H1 (cell line): ENCODE results near the gene F10. TPM values are rescaled to one million over a fixed set of nuclear protein-coding genes. Genes with fewer than 3 reads are reported as not detected.

Experiments
- CTCF ChIA-PET: fragments of 300-600 bp; sonication (Branson Sonifier 250); formaldehyde crosslinking; loops from one replicate; lab custom pipeline; 2021; ENCODE audit not compliant: partially characterized antibody; lab: Charles Lee
- POLR2A ChIA-PET: fragments of 300-600 bp; sonication (Branson Sonifier 250); formaldehyde crosslinking; loops from one replicate; lab custom pipeline; 2021; ENCODE audit warnings: inconsistent platforms; ENCODE audit not compliant: partially characterized antibody; lab: Charles Lee
- DNase-seq, 2 experiments: peaks; one replicate each; pipeline versions ENCODE4 v3.0.0 to v3.0.0-alpha.2; 2010 to 2022; ENCODE audit warnings: low spot score in 2 of 2, low read depth in 1 of 2, mixed read lengths in 1 of 2
- FAIRE-seq: peaks from 2 replicates; lab custom pipeline; 2011; peaks lifted over from hg19 to GRCh38; lab: Jason Lieb, UNC
- H2AFZ ChIP-seq: 2 replicates; pipeline ENCODE4 v1.8.1; 2012; ENCODE audit warnings: low read length, inconsistent platforms
- H2AK5ac ChIP-seq: 2 replicates; pipeline ENCODE4 v1.6.1; 2013; ENCODE audit warnings: low read depth, low read length
- H2BK120ac ChIP-seq: replicated peaks from 2 replicates; pipeline ENCODE3; 2013; ENCODE audit warnings: low read depth, low read length, inconsistent platforms
- H2BK12ac ChIP-seq: 2 replicates; pipeline ENCODE4 v1.6.1; 2013; ENCODE audit warnings: low read depth, low read length
- H2BK15ac ChIP-seq: 2 replicates; pipeline ENCODE4 v1.6.1; 2013; ENCODE audit warnings: low read length
- H2BK20ac ChIP-seq: 2 replicates; pipeline ENCODE4 v1.6.1; 2013; ENCODE audit warnings: low read length
- H2BK5ac ChIP-seq: 2 replicates; pipeline ENCODE4 v1.6.1; 2013; ENCODE audit warnings: low read depth, low read length
- H3K14ac ChIP-seq: 2 replicates; pipeline ENCODE4 v1.6.1; 2013; ENCODE audit warnings: inconsistent platforms; ENCODE audit not compliant: insufficient read length
- H3K18ac ChIP-seq: 2 replicates; pipeline ENCODE4 v1.6.1; 2013; ENCODE audit warnings: low read length; ENCODE audit errors: extremely low read depth
- H3K23ac ChIP-seq: 2 replicates; pipeline ENCODE4 v1.6.1; 2013; ENCODE audit warnings: inconsistent platforms; ENCODE audit not compliant: insufficient read length
- H3K23me2 ChIP-seq: 2 replicates; pipeline ENCODE4 v1.6.1; 2013; ENCODE audit warnings: low read depth, low read length
- H3K27ac ChIP-seq: 2 replicates; pipeline ENCODE4 v1.6.1; 2011; ENCODE audit warnings: low read depth, low read length, inconsistent platforms
- H3K27me3 ChIP-seq, 4 experiments: replicated peaks in 1 of 4; 1 replicate in 1 of 4; 2 replicates in 3 of 4; pipeline versions ENCODE4 v1.6.1 to v1.8.1; 2011 to 2013; ENCODE audit warnings: low read length in 3 of 4, mild to moderate bottlenecking in 3 of 4, inconsistent platforms in 2 of 4, mixed read lengths in 2 of 4, moderate library complexity in 1 of 4; ENCODE audit not compliant: control insufficient read depth in 3 of 4, insufficient read depth in 3 of 4; ENCODE audit errors: extremely low read depth in 1 of 4
- H3K36me3 ChIP-seq, 4 experiments: 2 replicates each; pipeline versions ENCODE4 v1.6.1 to v1.8.1; 2011 to 2013; ENCODE audit warnings: mild to moderate bottlenecking in 4 of 4, low read length in 3 of 4, moderate library complexity in 2 of 4, control low read depth in 1 of 4, inconsistent platforms in 1 of 4; ENCODE audit not compliant: insufficient read depth in 4 of 4, control insufficient read depth in 2 of 4
- H3K4ac ChIP-seq: replicated peaks from 2 replicates; pipeline ENCODE3; 2013; ENCODE audit warnings: low read length, low read depth, mixed read lengths, inconsistent platforms; ENCODE audit not compliant: insufficient read length
- H3K4me1 ChIP-seq, 4 experiments: replicated peaks in 1 of 4; 1 replicate in 1 of 4; 2 replicates in 3 of 4; pipeline versions ENCODE4 v1.6.1 to v1.8.1; 2011 to 2013; ENCODE audit warnings: low read length in 3 of 4, inconsistent platforms in 2 of 4, mixed read lengths in 1 of 4; ENCODE audit not compliant: insufficient read depth in 4 of 4, control insufficient read depth in 3 of 4
- H3K4me2 ChIP-seq, 2 experiments: 2 replicates each; pipeline versions ENCODE4 v1.6.1 to v1.8.1; 2011 to 2013; ENCODE audit warnings: low read depth in 2 of 2, low read length in 2 of 2, control low read depth in 1 of 2, inconsistent platforms in 1 of 2, mild to moderate bottlenecking in 1 of 2; ENCODE audit not compliant: insufficient read depth in 1 of 2
- H3K4me3 ChIP-seq, 4 experiments: fragments of 200-600, 300-600 bp in 1 of 4; sonication (generic), shearing (Covaris generic), sonication (Bioruptor Twin) in 1 of 4; 2 replicates each; pipeline versions ENCODE4 v1.5.1 to v1.8.1; 2011 to 2016; ENCODE audit warnings: low read length in 4 of 4, low read depth in 3 of 4, control low read depth in 2 of 4, inconsistent platforms in 2 of 4, mild to moderate bottlenecking in 2 of 4, mixed read lengths in 1 of 4, moderate library complexity in 1 of 4; ENCODE audit not compliant: insufficient read depth in 2 of 4; ENCODE audit errors: extremely low read depth in 1 of 4
- H3K56ac ChIP-seq: replicated peaks from 2 replicates; pipeline ENCODE3; 2013; ENCODE audit warnings: low read depth, mild to moderate bottlenecking, mixed read lengths, low read length, inconsistent platforms; ENCODE audit not compliant: insufficient read length
- H3K79me1 ChIP-seq: 2 replicates; pipeline ENCODE4 v1.6.1; 2013; ENCODE audit warnings: low read depth, low read length, control low read depth
- H3K79me2 ChIP-seq, 2 experiments: 2 replicates each; pipeline versions ENCODE4 v1.6.1 to v1.8.1; 2012 to 2013; ENCODE audit warnings: low read length in 2 of 2, mild to moderate bottlenecking in 2 of 2, inconsistent platforms in 1 of 2; ENCODE audit not compliant: insufficient read depth in 2 of 2, control insufficient read depth in 1 of 2
- H3K9ac ChIP-seq, 4 experiments: replicated peaks in 1 of 4; 1 replicate in 1 of 4; 2 replicates in 3 of 4; pipeline versions ENCODE4 v1.6.1 to v1.8.1; 2011 to 2013; ENCODE audit warnings: low read depth in 3 of 4, low read length in 3 of 4, control low read depth in 2 of 4, mild to moderate bottlenecking in 2 of 4, moderate library complexity in 2 of 4, inconsistent platforms in 1 of 4; ENCODE audit errors: extremely low read depth in 1 of 4
- H3K9me3 ChIP-seq, 2 experiments: 2 replicates each; pipeline versions ENCODE4 v1.6.1 to v1.8.1; 2012 to 2013; ENCODE audit warnings: mild to moderate bottlenecking in 2 of 2, moderate library complexity in 2 of 2, control low read depth in 1 of 2, inconsistent platforms in 1 of 2, low read depth in 1 of 2, low read length in 1 of 2, mixed read lengths in 1 of 2; ENCODE audit not compliant: insufficient read depth in 2 of 2
- H4K20me1 ChIP-seq, 2 experiments: replicated peaks in 1 of 2; 2 replicates each; pipeline versions ENCODE3 to v1.8.1; 2011 to 2013; ENCODE audit warnings: inconsistent platforms in 2 of 2, low read length in 2 of 2, mild to moderate bottlenecking in 1 of 2; ENCODE audit not compliant: insufficient read depth in 2 of 2, control insufficient read depth in 1 of 2
- H4K5ac ChIP-seq: 2 replicates; pipeline ENCODE4 v1.6.1; 2013; ENCODE audit warnings: low read length, low read depth, mixed read lengths, inconsistent platforms; ENCODE audit not compliant: insufficient read length
- H4K8ac ChIP-seq: 2 replicates; pipeline ENCODE4 v1.8.0; 2013; ENCODE audit warnings: mild to moderate bottlenecking, moderate library complexity, low read length, inconsistent platforms; ENCODE audit not compliant: insufficient read depth; ENCODE audit errors: extremely low read depth
- H4K91ac ChIP-seq: replicated peaks from 2 replicates; pipeline ENCODE3; 2013; ENCODE audit warnings: low read length, mixed read lengths, inconsistent platforms; ENCODE audit not compliant: insufficient read length
- BACH1 ChIP-seq: IDR thresholded peaks from 2 replicates; pipeline ENCODE4 v1.6.1; 2012; ENCODE audit warnings: low read length, improper control_type of control experiment
- MAFK ChIP-seq: IDR thresholded peaks from 2 replicates; pipeline ENCODE4 v1.6.1; 2012; ENCODE audit warnings: low read depth, mild to moderate bottlenecking, improper control_type of control experiment, low read length
- SP4 ChIP-seq: IDR thresholded peaks from 2 replicates; pipeline ENCODE4 v1.6.1; 2012; ENCODE audit warnings: low read length, inconsistent platforms
- WGBS, 2 experiments: shearing (Covaris generic) in 1 of 2; methylation state at CpG; one replicate each; pipeline versions ENCODE4 v1.1.6 to v1.1.7; 2013 to 2015; ENCODE audit warnings: low lambda C conversion rate in 2 of 2, mixed read lengths in 2 of 2, inconsistent platforms in 1 of 2, low coverage in 1 of 2, missing lambda C conversion rate in 1 of 2; ENCODE audit not compliant: insufficient replicate concordance in 2 of 2, insufficient coverage in 1 of 2, insufficient read length in 1 of 2; ENCODE audit errors: extremely low coverage in 1 of 2, missing lambda C conversion rate in 1 of 2; 5-methylcytosine and 5-hydroxymethylcytosine counted together
- polyA plus RNA-seq, 7 experiments: library from polyadenylated mRNA; depleted of rRNA in 3 of 7; stranded (reverse) in 5 of 7; unstranded in 2 of 7; fragments of >200 nt in 5 of 7; fragments of 200-250 nt in 2 of 7; gene quantifications; 1 replicate in 5 of 7; 2 replicates in 1 of 7; 4 replicates in 1 of 7; pipeline versions ENCODE4 v1.2.1 to v1.2.3, GENCODE V29; 2011 to 2013; ENCODE audit warnings: missing spikeins in 2 of 7, mixed read lengths in 2 of 7
- total RNA-seq: library from RNA; stranded (reverse); fragmentation: NEBNext Ultra II Directional; extraction: Animal tissue kit (Norgen Biotek cat#: 25700); gene quantifications from 2 replicates; pipeline ENCODE4 v1.2.1, GENCODE V29; 2021

F10 gene
- total and polyA plus RNA-seq, 2 of the 8 experiments (the other 6 are each of a cell fraction or from before 2014, with no cell fraction given): 2.0 to 4.2 TPM

- Histone ChIP-seq H3K27me3 (no peaks in the 10 kb centered on the region), H2BK5ac (no peak overlapping the region), H3K14ac (no peak overlapping the region), H4K20me1 (no peaks in the 10 kb centered on the region), H2BK20ac (no peak overlapping the region), H3K23ac (no peak overlapping the region), H3K4ac (no peak overlapping the region), H3K9me3 (no peaks in the 10 kb centered on the region), H2AFZ (no peak overlapping the region), H3K79me2 (no peaks in the 10 kb centered on the region; a peak in 1 of 4 replicates), H3K4me1 (peaks cover 0 to 9% (median 3%) of the 10 kb centered on the region in 4 experiments; a peak in 5 of 7 replicates), H3K4me2 (no peak overlapping the region), H3K36me3 (peaks cover 2 to 26% (median 7%) of the 10 kb centered on the region in 4 experiments; a peak in 5 of 8 replicates), H3K18ac (no peak overlapping the region), H2BK120ac (no peak overlapping the region), H4K91ac (no peak overlapping the region), H2BK12ac (no peak overlapping the region), H3K56ac (no peak overlapping the region), H3K4me3 (no peak overlapping the region), H3K9ac (no peak overlapping the region), H3K79me1 (no peaks in the 10 kb centered on the region), H3K23me2 (no peaks in the 10 kb centered on the region), H4K5ac (no peak overlapping the region), H2BK15ac (no peak overlapping the region), H3K27ac (no peak overlapping the region), H2AK5ac (no peak overlapping the region), H4K8ac (no peak overlapping the region)
- 99% methylated on average over 3 of the region's 3 CpGs; no CpG with 5 or more reads in 1 of the 2 experiments for WGBS, 2 experiments
- ChIA-PET POLR2A (interaction anchor here (2.5 kb wide), 1 partner anchor 42 kb away, joined by 7 read pairs; the partner anchor contains the start of genes CUL4A and PCID2), CTCF (interaction anchor here (1.3 kb wide), 1 partner anchor 235 kb away, joined by 3 read pairs; no protein-coding TSS in a partner anchor)
- no peak for TF ChIP-seq MAFK
- no peak for TF ChIP-seq BACH1
- TF ChIP-seq SP4: no peak
- no peak for FAIRE-seq
- DNase-seq: no peak
These were observed 45.0 kb downstream of the F10 start for GRCh38 chr13:113167575-113167974.
